Astrocyte (in vitro differentiated cells and primary cell): ENCODE results near the gene RFTN2.

Source experiments
- CTCF ChIP-seq: IDR thresholded peaks from 2 replicates; pipeline ENCODE4 v1.5.1; 2011; ENCODE audit warnings: low read depth, mild to moderate bottlenecking, inconsistent platforms, low read length, moderate library complexity; ENCODE audit not compliant: insufficient read depth
- EZH2 ChIP-seq: IDR thresholded peaks from 2 replicates; pipeline ENCODE4 v1.6.1; 2012; ENCODE audit warnings: mild to moderate bottlenecking, low read length, inconsistent platforms; ENCODE audit not compliant: insufficient read depth

- TF ChIP-seq CTCF: no peak
- TF ChIP-seq EZH2: no peak
These were observed 30.8 kb upstream of the RFTN2 start for GRCh38 chr2:197705912-197706838.
